Measurements from ENCODE around the gene APLP1. TPM values are rescaled to one million over a fixed set of nuclear protein-coding genes. Genes with fewer than 3 reads are reported as not detected.
A peak's percentile ranks its signal among the peaks of the same experiment; 100 is the strongest.
"Not testable (repeated sequence)": the region's sequence is repeated elsewhere in the genome, so short reads cannot be mapped to it uniquely, and the experiment has no call there.

The APLP1 gene
- total and polyA plus RNA-seq, 2 experiments from 2014 or later: 30.2 to 36.0 TPM

GRCh38 chr19:35869327-35870123, 1.2 kb downstream of the APLP1 start:
- Histone ChIP-seq H3K4me1 (ENCODE audit: insufficient read depth) (peaks cover 12% of the 10 kb centered on the region), H3F3A (replicated peaks; ENCODE audit: low read depth) (peaks cover 15% of the 10 kb centered on the region; the same call in 1 of the 2 replicates), H4K20me1 (replicated peaks; ENCODE audit: insufficient read depth) (no peaks in the 10 kb centered on the region), H2AFZ (no peak overlapping the region; the same call in 1 of the 2 replicates), H3K27ac (ENCODE audit: low read depth) (no peak overlapping the region), H3K4me3 (peak overlapping the region; percentile 84), H3K9me2 (ENCODE audit: insufficient read depth) (no peaks in the 10 kb centered on the region), H3K27me3 (ENCODE audit: insufficient read depth) (peaks cover 16% of the 10 kb centered on the region), H3K36me3 (ENCODE audit: insufficient read depth) (no peaks in the 10 kb centered on the region), H3K4me2 (peak overlapping the region; percentile 98), H3K79me2 (replicated peaks; ENCODE audit: insufficient read depth) (no peaks in the 10 kb centered on the region)
- ATAC-seq (peak; percentile 73), DNase-seq (ENCODE audit: low spot score) (peak; percentile 99)
- TF ChIP-seq ZNF114 (CRISPR knock-in tag; IDR thresholded peaks at IDR 0.05) (no peak), JUNB (IDR thresholded peaks at IDR 0.05; ENCODE audit: unreplicated experiment) (no peak), ZNF331 (CRISPR knock-in tag; IDR thresholded peaks at IDR 0.05; ENCODE audit: low read depth) (no peak), POLR2AphosphoS5 (IDR thresholded peaks at IDR 0.05; ENCODE audit: low read depth) (peak; percentile 42; the same call in 1 of the 2 replicates)
- peak overlapping the region; percentile 86 for H3K4me3 Mint-ChIP-seq
- H3K36me3 Mint-ChIP-seq (ENCODE audit: low read depth): no peaks in the 10 kb centered on the region; the same call in 2 of the 3 replicates
- peaks cover 31% of the 10 kb centered on the region for H3K27me3 Mint-ChIP-seq (ENCODE audit: insufficient read depth, low read depth, poor library complexity)
- H3K9me3 Mint-ChIP-seq: no peaks in the 10 kb centered on the region; the same call in 1 of the 3 replicates
- H3K27ac Mint-ChIP-seq: peak overlapping the region; percentile 94
- H3K4me1 Mint-ChIP-seq: peaks cover 25% of the 10 kb centered on the region

GRCh38 chr19:35870124-35870736, 1.9 kb downstream of the APLP1 start:
- Histone ChIP-seq H3K4me2 (peak overlapping the region; percentile 98), H3K4me3 (peak overlapping the region; percentile 84), H3F3A (replicated peaks; ENCODE audit: low read depth) (peaks cover 15% of the 10 kb centered on the region; the same call in 1 of the 2 replicates), H3K4me1 (ENCODE audit: insufficient read depth) (peaks cover 12% of the 10 kb centered on the region), H3K27me3 (ENCODE audit: insufficient read depth) (peaks cover 16% of the 10 kb centered on the region), H3K27ac (ENCODE audit: low read depth) (peak overlapping the region; percentile 10; the same call in 1 of the 2 replicates)
- H3K9me2 ChIP-seq (ENCODE audit: insufficient read depth); H3K9me3 Mint-ChIP-seq; H3K36me3 Mint-ChIP-seq (ENCODE audit: low read depth); H4K20me1 ChIP-seq (replicated peaks; ENCODE audit: insufficient read depth); H3K79me2 ChIP-seq (replicated peaks; ENCODE audit: insufficient read depth); H2AFZ ChIP-seq; H3K36me3 ChIP-seq (ENCODE audit: insufficient read depth): not testable (repeated sequence)
- DNase-seq (ENCODE audit: low spot score) (peak; percentile 98), ATAC-seq (peak; percentile 34)
- Mint-ChIP-seq H3K27ac (peak overlapping the region; percentile 94), H3K4me1 (peaks cover 23% of the 10 kb centered on the region), H3K4me3 (peak overlapping the region; percentile 86), H3K27me3 (ENCODE audit: insufficient read depth, low read depth, poor library complexity) (peaks cover 29% of the 10 kb centered on the region)

GRCh38 chr19:35870798-35871197, 2.4 kb downstream of the APLP1 start:
- Histone ChIP-seq H3K4me1 (ENCODE audit: insufficient read depth) (peaks cover 12% of the 10 kb centered on the region), H3K27me3 (ENCODE audit: insufficient read depth) (peaks cover 16% of the 10 kb centered on the region), H2AFZ (no peak overlapping the region), H3K36me3 (ENCODE audit: insufficient read depth) (no peaks in the 10 kb centered on the region), H3K79me2 (replicated peaks; ENCODE audit: insufficient read depth) (no peaks in the 10 kb centered on the region), H3F3A (replicated peaks; ENCODE audit: low read depth) (peaks cover 15% of the 10 kb centered on the region; the same call in 1 of the 2 replicates), H3K27ac (ENCODE audit: low read depth) (peak overlapping the region; percentile 10; the same call in 1 of the 2 replicates), H3K9me2 (ENCODE audit: insufficient read depth) (no peaks in the 10 kb centered on the region), H4K20me1 (replicated peaks; ENCODE audit: insufficient read depth) (no peaks in the 10 kb centered on the region), H3K4me2 (peak overlapping the region; percentile 51), H3K4me3 (peak overlapping the region; percentile 84)
- TF ChIP-seq ZNF114 (CRISPR knock-in tag; IDR thresholded peaks at IDR 0.05) (no peak), NANOG (IDR thresholded peaks at IDR 0.05; ENCODE audit: borderline replicate concordance) (no peak), CTCF (conservative IDR thresholded peaks at IDR 0.05; ENCODE audit: low read depth in 2 of 2) (peak; percentile 49 to 61)
- H3K9me3 Mint-ChIP-seq: no peaks in the 10 kb centered on the region; the same call in 2 of the 3 replicates
- peak; percentile 67 for DNase-seq (ENCODE audit: low spot score)
- no peaks in the 10 kb centered on the region; the same call in 2 of the 3 replicates for H3K36me3 Mint-ChIP-seq (ENCODE audit: low read depth)
- H3K27me3 Mint-ChIP-seq (ENCODE audit: insufficient read depth, low read depth, poor library complexity): peaks cover 29% of the 10 kb centered on the region
- H3K4me1 Mint-ChIP-seq: peaks cover 23% of the 10 kb centered on the region
- H3K4me3 Mint-ChIP-seq: peak overlapping the region; percentile 86
- peak overlapping the region; percentile 94; the same call in 1 of the 2 replicates for H3K27ac Mint-ChIP-seq
- ATAC-seq: peak; percentile 27

All from GM23338 (cell line).